Smooth muscle cell of the brain vasculature (primary cell): ENCODE data around the gene MYLK.

Source experiments
- DNase-seq: peaks from one replicate; pipeline ENCODE4 v3.0.0-alpha.2; 2012; ENCODE audit warnings: low read depth, low spot score

MYLK gene

GRCh38 chr3:123793425-123793824 lies 90.7 kb downstream of the MYLK start:
- DNase-seq = no peak

- no peak for DNase-seq
Measured at GRCh38 chr3:123792473-123793201, 91.5 kb downstream of the MYLK start.

DNA sequence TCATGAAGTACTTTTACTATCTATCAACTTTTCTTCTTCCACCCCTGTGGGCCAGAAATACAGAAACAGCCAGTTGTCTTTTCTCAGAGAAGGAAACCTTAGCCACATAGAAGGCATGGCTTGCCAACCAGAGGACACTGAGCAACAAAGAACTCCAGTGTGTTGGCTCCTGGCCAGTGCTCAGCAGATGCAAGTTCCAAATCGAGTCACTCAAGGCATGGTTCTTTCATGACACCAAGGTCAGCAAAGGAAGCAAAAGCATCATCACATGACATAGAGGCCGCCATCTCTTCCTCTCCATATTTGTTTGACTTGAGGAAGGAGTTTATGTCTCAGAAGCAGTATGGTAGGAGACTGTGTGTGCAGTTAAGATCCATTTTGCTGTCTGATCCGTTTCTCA lies 92.2 kb downstream of the MYLK start:
- DNase-seq = no peak

DNA sequence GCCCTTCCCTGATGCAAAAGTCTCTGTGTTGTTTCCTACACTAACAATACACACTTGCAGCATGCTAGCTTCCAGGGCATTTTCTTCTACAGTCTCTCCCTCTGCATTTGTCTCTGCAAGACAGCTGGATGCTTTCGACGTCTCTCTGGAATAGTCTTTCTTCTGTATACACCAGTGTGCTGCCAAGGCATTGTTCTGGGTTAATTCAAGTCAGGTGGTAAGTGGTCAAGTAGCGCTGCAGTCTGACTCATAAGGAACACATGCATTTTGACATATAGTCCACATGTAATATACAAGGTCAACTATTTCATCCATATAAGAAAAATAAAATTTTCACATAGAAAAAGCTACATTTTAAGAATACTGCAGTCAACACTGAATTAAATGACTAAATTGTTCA lies 92.7 kb downstream of the MYLK start:
- peak; percentile 68 for DNase-seq

- no peak for DNase-seq
Measured at GRCh38 chr3:123791073-123791370, 93.1 kb downstream of the MYLK start.

DNA sequence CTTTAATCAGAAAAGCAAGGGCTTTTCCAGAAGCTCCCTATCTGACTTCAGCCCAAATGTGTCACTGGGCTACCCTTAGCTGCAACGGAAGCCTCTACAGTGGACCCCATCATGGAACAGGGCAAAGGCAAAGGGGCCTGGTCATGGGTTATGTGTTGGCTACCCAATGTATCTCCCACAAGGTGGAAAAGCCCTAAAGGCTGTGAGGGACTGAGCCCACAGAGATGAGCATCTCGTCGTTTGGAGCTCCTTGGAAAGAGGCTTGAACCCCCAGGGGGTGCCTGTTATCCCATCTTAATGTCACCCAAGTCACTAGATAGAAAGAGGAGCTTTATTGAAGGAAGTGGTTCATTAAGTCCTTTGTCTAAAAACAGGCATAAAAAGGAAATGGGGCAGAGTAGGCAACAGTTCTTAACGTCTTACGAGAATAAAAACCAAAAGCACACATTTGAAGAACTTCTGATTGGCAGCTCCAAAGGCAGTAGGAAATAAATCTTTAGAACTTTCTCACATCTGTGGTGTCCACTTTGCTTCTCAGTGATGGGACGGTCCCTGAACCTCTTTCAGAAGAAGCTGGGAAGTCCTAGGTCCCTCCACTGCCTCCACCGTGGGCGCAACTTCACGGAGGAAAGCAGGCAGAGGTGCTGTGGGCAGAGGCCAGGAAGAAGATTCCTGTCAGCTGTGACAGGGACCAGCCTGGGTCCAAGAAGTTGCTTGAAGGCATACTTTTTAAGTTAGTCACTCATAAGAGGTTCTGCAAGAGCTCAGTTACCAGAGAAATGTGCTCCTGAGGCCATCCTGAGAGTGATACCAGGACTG lies 93.7 kb downstream of the MYLK start:
- no peak for DNase-seq

GRCh38 chr3:123789760-123790159 lies 94.4 kb downstream of the MYLK start:
- DNase-seq = no peak

GRCh38 chr3:123789160-123789559 lies 95.0 kb downstream of the MYLK start:
- no peak for DNase-seq

GRCh38 chr3:123788710-123789109 lies 95.4 kb downstream of the MYLK start:
- DNase-seq = no peak

GRCh38 chr3:123787133-123787532 lies 97.0 kb downstream of the MYLK start:
- DNase-seq = no peak

DNA sequence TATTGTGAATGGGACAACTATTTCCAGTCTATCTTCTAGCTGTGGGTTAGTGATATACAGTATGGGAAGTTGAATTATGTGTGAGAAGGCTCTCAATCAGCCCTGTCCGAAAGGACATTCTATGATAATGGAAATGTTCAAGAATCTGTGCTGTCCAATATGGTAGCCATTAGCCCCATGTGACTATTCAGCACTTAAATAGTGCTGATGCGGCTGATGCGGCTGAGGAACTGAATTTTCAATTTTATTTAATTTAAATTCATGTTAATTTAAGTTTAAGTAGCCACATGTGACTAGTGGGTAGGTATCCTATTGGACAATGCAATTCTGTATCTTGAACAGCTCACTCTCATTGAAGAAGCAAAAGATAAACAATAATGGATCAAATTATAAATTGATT lies 98.5 kb downstream of the MYLK start:
- no peak for DNase-seq

DNA sequence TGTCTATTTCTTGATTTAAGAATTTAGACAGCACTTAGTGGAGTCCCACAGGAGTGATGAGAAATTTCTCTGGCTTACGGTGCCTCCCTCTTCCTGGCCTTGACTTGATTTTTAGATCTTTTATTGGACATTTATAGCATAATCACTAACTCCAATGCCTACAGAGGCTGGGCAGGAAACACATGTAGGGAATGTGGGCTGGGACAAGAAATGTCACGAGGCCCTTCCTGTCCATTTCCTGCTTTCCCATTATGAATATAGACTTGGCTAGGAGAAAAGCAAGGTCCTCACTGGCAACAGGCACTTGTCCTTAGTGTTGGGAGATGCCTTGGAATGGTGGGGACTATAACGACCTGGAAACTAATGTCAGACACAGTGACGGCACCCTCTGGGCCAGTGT lies 100.3 kb downstream of the MYLK start:
- DNase-seq = no peak

DNA sequence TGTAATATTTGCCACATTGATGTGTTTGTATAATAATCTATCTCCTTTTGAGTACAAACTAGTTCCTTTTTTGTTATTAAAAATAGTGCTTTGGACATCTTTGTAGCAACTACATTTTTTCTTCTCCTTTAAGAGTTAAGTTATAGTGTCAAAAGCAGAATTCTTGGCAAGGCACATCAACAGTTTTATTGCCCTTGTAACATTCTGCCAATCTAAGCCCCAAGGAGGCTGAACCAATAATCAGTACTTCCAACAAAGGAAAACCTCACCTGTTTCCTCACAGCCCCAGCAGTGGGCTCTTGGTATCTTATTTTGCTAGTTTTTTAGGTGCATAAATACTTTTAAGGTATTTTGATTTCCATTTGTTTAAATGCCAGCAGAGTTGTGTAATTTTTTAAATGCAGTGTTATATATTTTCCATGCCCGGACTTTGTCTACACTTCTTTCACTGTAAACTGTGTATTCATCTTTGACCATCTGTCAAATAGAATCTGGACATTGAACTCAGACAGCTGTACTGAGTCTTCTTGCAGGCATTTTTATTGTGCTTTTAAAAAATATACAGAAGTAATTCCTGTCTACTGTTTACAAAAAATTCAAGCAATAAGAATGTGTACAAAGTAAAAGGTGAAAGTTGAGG lies 101.0 kb downstream of the MYLK start:
- no peak for DNase-seq

DNA sequence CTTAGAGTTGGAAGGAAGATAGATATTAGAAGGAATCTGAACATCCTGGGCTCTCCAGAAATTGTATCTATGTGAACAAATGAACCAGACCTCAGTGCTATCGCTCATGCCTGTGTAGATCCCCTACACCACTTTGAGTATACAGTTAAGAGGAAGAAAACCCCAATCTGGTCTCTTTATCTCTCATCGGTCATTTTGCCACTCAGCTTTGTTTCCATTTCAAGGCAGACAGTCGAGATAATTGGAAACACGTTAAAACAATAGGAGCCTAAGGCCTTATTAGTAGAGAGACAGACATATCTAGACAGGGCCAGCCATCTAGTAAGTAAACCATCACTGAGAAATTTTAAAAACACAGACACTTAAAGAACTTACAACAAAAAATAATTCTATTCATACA lies 101.6 kb downstream of the MYLK start:
- DNase-seq = no peak

DNA sequence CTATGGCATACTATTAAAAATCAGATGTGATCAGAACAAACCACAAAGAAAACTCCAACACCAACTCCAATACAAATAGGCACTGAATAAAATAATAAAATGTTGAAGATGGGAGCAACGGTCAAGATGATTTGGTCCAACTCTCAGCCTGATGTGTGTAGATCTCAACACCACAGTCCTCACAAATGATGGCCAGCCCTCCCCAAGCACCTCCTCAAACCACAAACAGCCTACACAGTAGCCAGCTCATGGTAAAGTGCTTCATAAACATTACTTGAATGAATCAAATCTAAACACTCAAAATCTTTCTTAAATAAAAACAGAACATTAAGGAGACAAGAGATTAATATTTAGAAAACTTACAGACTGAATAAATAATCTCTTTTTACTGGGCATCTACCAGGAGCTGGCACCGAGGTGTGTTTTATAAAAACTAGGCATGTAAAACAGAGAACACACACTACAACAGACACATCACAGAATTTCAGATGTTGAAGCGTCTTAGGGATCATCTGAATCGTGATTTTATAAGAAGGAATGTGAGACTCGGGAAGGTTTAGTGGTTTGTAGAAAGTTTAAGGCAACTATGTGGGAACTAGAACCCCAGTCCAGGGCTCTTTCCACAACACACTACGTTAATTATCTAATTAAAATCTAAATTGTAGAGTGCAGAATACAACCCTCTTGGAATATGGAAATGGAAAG lies 102.4 kb downstream of the MYLK start:
- no peak for DNase-seq

DNA sequence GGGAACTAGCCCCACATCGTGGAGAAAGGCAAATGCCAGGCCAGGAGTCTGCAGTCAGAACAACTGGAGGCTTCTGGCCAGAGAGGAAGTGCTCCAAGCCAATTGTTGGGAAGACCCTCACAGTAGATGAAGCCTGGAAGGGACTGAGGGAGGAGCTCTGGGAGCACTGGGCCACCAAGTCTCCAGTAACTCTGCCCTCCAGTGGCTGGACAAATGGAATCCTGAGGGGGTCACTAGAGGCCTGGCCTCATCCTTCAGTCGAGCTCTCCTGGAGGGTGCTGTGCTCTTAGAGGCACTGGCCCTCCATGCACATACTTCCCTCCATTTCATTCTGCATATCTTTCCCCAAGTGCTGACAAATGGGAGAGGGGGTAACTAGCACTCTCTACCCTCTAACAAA lies 103.0 kb downstream of the MYLK start:
- DNase-seq = no peak

DNA sequence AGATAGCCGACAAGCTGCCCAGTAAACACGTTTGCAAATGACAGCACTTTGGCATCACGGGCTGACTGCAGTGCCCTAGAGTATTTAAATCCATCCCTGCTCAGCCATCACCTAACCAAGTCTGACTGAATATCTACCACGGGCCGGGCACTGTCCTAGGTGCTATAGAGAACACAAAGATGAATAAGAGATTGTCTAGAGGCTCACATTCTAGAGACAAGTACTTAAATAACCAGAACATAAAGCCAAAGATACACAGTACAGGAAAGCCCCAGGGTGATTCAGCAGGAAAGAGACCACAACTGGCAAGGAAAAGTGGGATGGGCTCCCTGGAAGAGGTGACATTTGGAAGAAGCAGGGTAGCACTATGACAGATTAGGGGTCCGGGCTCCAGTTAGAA lies 103.5 kb downstream of the MYLK start:
- no peak for DNase-seq

- no peak for DNase-seq
Measured at GRCh38 chr3:123779655-123780231, 104.4 kb downstream of the MYLK start.

DNA sequence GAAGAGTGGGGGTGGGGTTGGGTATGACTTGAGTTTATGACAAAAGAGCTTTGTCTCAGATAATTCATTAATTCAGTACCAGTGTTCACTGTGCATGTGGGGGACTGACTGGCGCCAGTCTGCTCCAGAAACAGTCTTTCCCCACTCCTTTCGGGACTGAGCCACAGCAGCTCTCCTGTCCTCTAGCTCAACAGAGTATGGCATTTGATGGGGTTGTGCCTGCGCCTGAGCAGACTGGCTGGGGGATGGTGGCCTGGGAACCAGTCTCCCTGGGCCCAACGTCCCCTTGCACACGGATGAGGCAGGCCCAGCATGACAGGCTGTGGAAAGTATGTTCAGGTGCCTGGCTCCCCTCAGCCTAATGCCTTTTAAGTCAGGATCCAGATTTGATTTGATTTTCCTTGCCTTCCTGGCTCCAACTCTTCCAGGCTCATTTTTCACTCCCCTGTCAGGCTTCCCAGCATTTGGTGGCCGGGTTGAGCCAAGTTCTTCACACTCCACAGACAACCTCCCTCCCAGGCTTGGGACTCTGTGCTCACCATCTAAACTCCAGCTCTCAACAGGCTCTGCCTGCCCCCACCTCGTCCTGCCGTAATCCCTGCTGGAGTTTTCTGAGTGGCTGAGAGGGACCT lies 105.0 kb downstream of the MYLK start:
- no peak for DNase-seq

GRCh38 chr3:123778525-123778924 lies 105.6 kb downstream of the MYLK start:
- DNase-seq = no peak

GRCh38 chr3:123776071-123776782 lies 107.9 kb downstream of the MYLK start:
- no peak for DNase-seq
